ENCODE data around the gene AGBL5.
A peak's percentile ranks its signal among the peaks of the same experiment; 100 is the strongest.

The AGBL5 gene

DNA sequence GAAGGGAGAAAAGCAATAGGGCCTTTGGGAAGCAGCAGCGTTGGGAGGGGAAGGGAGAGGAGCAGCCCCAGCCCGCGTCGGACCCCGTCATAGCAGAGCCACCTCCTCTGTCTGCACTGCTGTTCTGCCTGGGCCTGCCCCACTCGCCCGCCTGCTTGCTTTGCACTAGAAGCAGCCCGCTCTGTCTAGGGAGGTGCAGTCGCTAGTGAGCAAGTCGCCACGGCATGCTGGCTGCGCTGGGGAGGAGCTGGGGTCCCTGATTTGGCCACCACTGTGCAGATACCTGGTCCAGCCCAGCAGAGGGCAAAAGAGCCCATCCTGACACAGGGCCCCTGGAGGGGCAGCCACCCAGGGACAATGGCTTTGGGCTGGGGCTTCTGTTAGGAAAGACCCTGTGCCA lies 26.7 kb upstream of the AGBL5 start:
- DNase-seq (ENCODE audit: low spot score) = no peak

DNA sequence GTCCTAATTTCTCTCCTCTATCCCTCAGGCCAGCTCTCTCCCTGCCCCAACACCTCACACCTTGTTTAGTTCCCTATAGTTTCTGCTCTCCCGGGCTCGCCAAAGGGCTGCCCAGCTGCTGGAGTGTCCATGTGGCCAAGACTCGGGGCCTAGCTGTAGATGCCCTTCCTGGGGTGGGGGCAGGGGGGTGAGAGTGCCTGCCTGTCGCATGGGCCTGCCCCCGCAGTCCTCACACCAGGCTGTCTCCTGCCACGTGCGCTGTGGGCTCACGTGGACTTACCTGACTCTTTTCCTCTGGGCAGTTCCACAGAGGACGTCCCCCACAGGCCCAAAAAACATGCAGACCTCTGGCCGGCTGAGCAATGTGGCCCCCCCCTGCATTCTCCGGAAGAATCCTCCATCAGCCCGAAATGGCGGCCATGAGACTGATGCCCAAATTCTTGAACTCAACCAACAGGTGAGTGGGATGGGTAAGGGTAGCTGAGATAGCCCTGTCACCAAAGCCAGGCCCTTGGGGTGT lies 26.1 kb upstream of the AGBL5 start:
- no peak for DNase-seq (ENCODE audit: low spot score)

DNA sequence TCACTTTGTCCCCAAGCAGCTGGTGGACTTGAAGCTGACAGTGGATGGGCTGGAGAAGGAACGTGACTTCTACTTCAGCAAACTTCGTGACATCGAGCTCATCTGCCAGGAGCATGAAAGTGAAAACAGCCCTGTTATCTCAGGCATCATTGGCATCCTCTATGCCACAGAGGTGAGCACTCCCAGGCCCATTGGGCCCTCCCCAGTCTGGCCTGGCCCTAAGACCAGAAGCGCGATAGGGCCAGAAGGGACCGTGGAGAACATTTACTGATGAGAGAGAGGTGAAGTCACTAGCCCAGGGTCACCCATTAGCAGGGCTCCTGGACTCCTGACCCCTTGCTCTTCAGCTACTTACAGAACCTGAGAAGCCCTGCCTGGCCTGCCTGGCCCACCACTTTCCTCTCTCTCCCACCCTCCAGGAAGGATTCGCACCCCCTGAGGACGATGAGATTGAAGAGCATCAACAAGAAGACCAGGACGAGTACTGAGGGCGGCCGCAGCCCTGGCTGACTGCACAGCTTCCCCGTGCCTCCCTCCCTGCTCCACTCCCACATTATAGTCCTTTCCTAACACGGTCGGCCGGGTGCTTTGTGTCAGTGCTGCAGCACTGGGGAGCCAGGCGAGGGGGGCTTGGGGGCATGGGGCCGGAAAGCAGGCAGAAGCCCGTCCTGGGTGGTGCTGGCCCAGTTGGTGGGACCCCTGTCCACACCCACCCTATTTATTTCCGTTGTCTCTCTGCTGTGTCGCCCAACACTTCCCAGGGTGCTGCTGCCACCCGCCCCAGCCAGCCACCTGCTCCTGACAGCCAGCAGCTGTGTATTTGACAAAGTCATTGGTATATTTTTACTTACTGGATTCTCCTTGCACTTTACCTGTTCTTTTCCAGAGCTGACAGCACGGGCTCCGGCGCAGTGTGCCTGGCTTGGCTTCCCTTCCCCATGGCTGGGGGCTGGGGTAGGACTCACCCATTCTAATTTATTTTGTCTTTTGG lies 25.3 kb upstream of the AGBL5 start:
- no peak for DNase-seq (ENCODE audit: low spot score)

DNA sequence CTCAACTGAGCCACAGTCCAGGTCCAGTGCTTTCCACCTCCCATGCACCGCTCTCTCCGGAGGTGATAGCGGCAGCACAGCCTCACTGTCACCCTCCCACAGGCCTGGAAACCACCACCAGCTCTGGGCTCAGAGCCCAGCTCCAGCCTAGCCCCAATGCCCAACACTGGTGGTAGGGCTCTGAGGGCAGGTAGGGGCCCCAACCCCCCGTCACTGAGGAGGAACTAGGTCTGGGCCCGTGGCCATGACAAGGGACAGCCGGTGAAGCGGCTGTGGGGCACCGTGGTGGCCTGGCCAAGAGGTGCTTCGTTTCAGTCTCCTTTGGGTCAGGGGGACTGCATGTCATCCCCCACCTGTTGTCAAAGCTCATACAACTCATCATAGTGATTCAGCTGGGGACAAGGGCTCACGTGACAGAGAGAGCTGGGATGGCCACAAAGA lies 24.2 kb upstream of the AGBL5 start:
- DNase-seq (ENCODE audit: low spot score) = no peak

DNA sequence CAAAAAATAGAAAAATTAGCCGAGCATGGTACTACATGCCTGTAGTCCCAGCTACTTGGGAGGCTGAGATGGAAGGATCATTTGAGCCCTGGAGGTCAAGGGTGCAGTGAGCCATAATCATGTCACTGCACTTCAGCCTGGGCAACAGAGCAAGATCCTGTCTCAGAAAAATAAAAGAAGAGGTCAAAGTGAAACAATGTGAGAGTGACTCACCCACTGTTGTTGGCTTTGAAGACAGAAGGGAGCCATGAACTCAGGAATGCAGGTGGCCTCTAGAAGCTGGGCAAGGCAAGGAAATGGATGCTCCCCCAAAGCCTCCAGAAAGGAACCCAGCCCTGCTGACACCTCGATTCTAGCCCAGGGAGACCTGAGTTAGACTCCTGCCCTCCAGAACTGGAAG lies 22.4 kb upstream of the AGBL5 start:
- no peak for DNase-seq (ENCODE audit: low spot score)

DNA sequence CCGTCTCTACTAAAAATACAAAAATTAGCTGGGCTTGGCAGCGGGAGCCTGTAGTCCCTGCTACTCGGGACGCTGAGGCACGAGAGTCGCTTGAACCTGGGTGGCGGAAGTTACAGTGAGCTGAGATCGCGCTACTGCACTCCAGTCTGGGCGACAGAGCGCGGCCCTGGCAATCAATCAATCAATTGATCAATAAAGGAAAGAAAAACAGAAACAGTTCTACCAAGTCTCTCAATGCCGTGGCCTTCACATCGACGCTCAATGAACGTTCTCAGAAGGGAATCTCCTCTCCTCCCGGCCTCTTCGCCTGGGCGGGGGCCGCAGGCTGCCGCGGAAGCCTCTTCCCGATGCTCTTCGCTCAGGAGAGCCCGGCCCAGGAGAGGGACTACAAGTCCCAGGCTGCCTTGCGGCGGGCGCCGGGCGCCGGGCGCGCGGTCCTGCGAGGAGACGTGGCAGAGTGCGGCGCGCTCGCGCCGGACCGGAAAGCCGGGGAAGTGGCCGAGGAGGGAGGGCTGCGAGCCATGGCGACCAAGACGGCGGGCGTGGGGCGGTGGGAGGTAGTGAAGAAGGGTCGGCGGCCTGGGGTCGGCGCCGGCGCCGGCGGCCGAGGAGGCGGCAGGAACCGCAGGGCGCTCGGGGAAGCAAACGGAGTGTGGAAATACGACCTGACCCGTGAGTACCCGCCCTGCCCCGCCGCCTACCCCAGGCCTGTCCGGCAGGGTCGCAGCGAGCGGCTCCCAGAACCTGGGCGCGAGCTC lies 18.8 kb upstream of the AGBL5 start, which contains the start of gene TMEM214:
Gene TMEM214, plus strand, starts transcription at position 471 of the 758 bp plus-strand sequence. Its CDS starts 51 bp downstream, at position 522.
- peak; percentile 86 for DNase-seq (ENCODE audit: low spot score)

DNA sequence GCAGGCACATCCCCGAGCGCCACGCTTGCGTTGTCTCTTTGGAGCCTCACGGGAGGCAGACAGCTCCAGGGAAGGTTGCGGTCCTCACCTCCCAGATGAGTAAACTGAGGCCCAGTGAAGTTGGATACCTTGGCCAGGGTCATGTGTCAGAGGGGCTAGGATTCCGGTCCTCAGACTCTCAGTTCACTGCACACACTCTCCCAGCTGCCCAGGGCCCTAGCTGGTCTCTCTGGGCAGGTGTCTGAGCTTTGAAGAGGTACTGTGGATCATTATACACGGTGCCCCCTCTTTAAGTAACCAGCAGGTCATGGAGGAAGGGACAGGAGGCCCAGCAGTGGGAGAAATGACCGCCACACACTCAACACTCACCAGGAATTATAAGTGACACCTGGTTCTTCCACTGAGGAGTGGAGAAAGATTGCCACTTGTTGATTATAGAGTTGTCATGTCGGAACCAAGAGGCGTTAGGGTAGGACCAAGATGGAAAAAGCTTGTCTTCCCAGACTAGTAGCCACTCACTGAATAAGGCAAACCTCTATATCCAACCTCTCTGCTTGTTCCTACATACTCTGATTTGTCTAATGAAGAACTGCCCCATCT lies 18.1 kb upstream of the AGBL5 start:
- no peak for DNase-seq (ENCODE audit: low spot score)

DNA sequence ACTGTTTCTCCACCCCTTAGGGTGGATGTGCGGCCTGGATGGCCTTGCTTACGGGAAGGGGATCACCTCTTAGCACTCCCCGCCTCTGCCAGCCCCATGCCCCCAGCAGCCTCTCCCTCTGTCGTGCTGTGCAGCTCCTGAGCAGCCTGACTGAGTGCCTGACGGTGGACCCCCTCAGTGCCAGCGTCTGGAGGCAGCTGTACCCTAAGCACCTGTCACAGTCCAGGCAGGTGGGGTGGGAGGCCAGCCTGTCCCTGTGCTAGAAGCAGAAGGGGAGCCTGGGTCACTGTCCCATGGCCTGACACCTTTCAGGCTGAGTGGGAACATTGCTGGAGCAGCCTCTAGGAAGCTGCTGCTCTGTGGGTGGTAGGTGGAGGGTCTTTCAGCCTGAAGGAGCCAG lies 13.5 kb upstream of the AGBL5 start:
- no peak for DNase-seq (ENCODE audit: low spot score)

DNA sequence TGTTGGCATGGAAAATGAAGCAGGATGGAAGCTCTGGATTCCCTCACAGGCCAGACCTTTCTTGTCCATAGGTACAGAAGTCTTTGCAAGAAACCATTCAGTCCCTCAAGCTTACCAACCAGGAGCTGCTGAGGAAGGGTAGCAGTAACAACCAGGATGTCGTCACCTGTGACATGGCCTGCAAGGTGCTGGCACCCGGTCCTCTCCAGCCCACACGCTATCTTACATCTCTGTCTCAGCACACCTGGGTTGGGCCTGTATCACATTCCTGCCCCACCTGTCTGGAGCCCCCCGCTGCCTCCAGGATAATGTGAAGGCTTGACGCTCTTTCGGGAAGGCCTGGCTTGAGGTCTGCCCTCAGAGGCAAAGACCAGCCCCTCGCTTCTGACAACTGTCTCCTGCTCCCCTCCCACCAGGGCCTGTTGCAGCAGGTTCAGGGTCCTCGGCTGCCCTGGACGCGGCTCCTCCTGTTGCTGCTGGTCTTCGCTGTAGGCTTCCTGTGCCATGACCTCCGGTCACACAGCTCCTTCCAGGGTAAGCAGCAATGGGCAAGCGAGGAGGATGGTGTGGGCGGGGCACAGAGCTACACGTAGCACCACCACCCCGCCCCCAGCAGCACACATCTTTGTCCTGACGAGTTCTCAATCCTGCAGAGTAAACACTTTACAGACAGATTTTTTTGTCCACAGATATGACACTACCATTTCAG lies 12.7 kb upstream of the AGBL5 start:
- DNase-seq (ENCODE audit: low spot score) = no peak

DNA sequence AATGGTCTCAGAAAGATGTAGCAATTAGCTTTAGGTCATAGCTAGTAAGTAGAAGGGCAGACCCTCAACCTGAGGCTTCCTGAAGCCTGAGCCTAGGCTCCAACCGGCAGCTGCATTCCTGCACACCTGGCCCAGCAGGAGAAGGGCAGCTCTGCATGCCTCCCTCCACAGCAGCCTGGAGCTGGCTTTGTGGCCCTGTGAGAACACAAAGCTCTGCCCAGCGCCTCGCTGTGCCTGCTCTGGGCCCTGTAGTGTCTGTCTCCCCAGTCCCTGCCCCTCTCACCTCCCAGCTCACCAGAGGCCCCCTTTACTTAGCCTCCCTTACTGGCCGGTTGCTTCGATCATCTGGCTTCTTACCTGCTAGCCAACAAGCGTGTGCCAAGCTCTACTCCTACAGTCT lies 12.0 kb upstream of the AGBL5 start:
- no peak for DNase-seq (ENCODE audit: low spot score)

DNA sequence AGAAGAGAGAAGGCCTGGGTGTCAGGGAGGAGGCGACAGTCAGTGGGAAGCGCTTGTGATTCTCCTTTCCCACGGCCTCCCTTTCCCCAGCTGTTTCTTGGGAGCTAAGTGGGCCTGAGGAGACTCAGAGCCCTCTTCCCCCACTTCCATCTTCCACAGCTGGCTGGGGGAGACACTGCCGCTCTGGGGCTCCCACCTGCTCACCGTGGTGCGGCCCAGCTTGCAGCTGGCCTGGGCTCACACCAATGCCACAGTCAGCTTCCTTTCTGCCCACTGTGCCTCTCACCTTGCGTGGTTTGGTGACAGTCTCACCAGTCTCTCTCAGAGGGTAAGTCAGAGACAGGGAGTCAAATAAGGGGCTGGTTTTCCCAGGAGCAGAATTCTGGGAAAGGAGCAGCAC lies 11.6 kb upstream of the AGBL5 start:
- no peak for DNase-seq (ENCODE audit: low spot score)

DNA sequence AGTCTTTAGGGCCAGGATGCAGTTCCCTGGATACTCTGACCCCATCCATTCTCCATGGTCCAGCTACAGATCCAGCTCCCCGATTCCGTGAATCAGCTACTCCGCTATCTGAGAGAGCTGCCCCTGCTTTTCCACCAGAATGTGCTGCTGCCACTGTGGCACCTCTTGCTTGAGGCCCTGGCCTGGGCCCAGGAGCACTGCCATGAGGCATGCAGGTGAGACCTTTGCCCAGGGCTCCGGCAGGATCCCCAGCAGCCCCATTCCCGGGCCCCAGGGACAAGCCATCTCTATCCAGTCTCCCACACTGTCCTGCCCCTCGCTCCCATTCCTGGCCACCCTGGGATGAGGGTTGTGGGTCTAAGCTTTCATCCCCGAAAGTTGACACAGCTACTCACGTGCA lies 11.2 kb upstream of the AGBL5 start:
- DNase-seq (ENCODE audit: low spot score) = no peak

DNA sequence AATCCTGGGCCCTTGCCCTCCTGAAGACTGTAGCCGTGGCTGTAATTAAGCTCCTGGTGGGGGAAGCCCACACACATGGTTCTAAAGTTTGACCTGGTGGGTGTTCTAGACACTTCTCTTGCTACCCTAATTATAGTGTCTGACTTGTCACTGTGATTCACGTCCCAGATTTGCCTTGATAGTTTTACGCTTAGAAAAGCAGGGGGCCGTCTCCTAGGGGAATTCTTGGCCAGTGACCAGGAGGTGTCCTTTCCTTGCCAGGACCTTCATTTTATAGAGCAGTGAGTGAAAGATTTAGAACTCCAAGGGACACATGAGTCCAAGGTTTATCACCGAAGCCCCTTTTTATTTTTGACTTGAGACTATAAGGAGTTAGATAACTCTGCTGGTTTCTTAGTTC lies 9.7 kb upstream of the AGBL5 start:
- no peak for DNase-seq (ENCODE audit: low spot score)

DNA sequence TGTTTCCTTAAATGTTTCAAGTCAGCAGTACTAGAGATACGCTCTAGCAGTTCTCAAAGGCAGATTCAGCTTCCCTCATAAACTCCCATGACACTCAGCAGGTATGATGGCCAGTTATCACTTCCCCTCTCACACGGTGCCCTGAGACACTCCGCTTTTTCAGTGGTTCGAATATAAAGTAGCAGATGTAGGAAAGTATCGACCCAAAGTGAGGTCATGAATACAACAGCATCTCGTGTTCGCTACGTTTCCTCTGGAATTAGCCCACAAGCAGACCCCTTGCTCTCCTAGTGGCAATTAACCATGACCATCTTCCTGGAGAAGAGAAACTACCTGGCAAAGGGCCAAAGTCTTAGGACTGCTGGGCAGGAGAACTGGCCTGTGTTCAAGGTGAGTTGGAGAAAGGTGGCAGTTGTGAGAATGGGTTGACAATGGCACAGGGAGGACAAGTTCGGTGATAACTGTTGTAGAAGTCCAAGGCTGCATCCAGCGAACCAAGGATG lies 9.3 kb upstream of the AGBL5 start:
- DNase-seq (ENCODE audit: low spot score) = no peak

DNA sequence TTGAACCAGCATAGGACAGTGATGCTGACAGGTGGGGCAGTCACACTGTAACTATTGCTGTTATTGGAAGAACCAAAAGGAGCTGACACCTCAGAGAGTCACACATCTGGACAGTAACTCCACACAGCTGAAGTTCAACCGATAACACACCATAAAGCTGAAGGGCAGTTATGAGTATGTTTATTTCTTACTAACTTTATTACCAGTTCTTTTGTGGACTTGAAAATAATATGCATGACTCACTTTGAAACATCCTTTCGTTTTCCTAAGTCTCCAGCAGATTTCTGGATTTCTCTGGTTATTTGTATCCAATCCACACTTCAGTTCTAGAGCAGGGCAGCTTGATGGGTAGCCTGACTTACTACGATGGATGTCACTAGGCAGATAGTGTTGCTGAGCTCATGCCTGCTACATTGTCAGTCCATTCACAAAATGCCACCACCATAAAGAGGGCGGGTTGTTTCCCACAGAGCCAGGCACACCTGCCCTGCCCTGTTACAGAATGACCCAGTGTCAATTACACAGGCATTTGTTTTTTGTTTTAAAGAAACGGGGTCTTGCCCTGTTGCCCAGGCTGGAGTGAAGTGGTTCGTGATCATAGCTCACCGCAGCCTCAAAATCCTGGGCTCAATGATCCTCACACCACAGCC lies 8.4 kb upstream of the AGBL5 start:
- DNase-seq (ENCODE audit: low spot score) = no peak

DNA sequence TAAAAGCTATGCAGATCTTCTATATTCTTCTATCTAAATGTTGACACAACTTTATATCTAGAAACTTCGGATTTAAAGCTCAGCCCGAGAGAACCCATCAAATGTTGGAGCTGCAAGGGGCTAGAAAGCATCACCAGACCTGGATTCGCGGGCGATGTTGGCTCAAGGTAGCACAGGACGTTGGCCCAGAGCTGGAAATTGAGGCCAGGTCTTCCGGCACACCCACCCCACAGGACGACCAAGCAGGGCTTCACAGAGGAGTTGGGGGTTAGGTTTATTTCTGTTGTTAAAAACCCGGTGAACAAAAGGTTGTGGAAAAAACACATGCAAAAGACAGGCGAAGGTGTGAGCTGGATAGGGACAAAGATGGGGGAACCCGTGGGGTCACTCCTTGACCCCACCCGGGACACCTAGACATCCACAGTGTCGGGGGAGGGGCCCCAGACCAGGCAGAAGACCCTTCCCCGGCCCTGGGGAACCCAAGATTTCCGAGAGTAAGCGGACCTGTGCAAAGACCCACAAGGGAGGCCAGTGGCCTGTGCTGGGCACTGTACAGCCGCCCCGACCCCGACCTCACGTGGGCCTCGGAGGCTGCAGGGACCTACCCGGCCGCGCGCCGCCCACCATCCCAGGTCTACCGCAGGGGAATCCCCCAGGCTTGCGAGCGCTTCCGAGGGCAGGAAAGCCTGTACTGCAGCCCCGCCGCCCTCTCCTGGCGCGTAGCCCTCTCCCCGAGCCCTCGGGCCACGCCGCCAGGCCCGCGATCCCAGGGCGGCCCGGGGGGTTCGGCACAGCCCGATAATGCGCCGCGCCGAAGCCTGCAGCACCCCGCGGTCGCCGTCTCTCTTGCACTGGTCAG lies 1.8 kb upstream of the AGBL5 start:
- no peak for DNase-seq (ENCODE audit: low spot score)

DNA sequence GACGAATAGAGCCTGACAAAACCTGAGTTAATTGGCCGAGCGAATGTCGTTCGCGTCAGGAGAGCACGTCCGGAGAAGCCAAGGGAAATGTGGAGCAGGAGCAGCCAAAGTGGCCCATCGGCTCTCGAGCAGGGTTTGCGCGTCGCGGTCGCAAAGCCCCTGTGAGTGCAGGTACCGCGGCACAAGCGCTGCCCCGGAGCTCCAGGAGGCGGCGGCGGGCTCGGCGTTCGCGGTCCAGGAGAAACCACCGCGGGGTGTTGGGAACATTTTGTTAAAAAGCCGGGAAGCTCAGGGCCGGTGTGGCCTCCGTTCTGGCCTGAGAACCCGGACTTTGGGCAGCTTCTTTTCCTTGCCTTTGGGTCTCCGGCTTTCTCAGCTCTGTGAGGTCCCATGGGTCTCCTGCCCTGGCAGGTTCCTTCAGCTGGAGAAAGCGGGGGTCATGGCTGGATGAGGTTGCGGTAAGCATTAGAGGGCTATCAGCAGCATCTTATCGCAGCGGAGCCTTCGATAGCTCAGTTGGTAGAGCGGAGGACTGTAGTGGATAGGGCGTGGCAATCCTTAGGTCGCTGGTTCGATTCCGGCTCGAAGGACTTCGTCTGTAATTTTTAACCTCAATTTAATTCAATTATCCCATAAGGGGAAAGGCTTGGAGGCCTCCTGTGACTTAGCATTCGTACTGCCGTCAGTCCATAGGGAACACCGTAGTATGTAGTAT lies 1.0 kb upstream of the AGBL5 start:
- peak; percentile 97 for DNase-seq (ENCODE audit: low spot score)

DNA sequence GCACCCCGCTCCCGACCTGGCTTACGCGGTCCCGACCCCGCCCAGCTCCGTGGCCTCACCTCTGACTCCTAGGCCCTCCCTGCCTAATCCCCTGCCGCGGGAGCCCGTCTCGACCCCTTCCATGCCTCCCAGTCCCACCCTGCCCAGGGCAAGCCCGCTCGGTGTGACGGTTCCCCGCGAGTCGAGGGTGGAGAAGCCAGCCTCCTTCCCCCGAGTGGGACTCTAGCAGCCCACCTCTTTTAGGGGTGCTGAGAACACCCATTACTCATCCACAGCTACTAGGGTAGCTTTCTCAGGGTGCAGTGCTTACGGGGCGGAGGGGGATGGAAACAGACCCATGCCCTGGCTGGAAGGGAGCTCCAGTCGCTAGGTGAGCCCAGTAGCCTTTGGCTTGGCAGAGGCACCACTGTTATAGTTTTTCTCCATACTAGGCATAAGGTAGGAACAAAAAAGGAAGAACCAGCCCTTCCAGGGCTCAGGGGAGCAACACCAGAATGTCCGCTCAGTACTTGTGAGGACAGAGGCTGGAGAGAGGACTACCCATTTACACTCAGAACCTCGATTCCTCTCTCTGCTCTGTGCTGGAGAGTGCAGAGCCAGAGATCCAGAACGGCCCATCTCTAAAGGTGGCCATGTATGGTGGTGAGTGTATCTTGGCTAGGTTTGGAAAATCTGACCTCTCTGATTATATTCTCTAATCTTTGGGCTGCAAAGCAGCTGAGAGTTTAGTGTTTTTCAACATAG lies 606 bp downstream of the AGBL5 start:
- no peak for DNase-seq (ENCODE audit: low spot score)

DNA sequence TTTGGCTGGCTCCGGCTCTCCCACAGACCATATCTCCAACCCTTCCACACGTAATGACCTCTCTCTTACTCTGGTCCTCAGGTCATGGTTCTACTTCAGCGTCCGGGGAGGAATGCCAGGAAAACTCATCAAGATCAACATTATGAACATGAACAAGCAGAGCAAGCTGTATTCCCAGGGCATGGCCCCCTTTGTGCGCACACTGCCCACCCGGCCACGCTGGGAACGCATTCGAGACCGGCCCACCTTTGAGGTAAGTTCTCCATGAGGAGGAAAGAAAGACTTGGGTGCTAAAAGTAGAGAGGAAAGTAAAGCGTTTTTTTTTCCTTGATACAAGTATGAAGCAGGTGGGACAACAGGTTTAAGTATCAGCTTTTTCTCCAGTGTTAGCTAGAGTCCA lies 1.9 kb downstream of the AGBL5 start:
- no peak for DNase-seq (ENCODE audit: low spot score)

Data from putamen (tissue), 1 donor.